Left lung (tissue), 10 donors: ENCODE data around the gene PHYHIPL. TPM values are rescaled to one million over a fixed set of nuclear protein-coding genes. Genes with fewer than 3 reads are reported as not detected.

ENCODE experiments used
- ATAC-seq: fragments of 200-7000 bp; cut with Tn5 transposase; one replicate; pipeline ENCODE4 v1.9.1; 2020; ENCODE audit warnings: moderate library complexity
- DNase-seq, 4 donors: peaks; one replicate each; pipeline ENCODE4 v3.0.0-alpha.2; 2013 to 2020
- H3K27ac ChIP-seq, 2 donors: fragments of 200-600 bp; sonication (generic) in 1 of 2; one replicate each; pipeline versions ENCODE4 v1.5.0 to v1.8.0; 2020 to 2021
- H3K27me3 ChIP-seq, 2 donors: fragments of 200-600 bp; sonication (generic) in 1 of 2; one replicate each; pipeline versions ENCODE4 v1.5.0 to v1.8.0; 2020 to 2021
- H3K36me3 ChIP-seq, 2 donors: fragments of 200-600 bp; sonication (generic) in 1 of 2; one replicate each; pipeline versions ENCODE4 v1.5.0 to v1.8.0; 2020 to 2021
- H3K4me1 ChIP-seq, 2 donors: fragments of 200-600 bp; one replicate each; pipeline ENCODE4 v1.8.0; 2021
- H3K4me3 ChIP-seq, 2 donors: fragments of 200-600 bp; sonication (generic) in 1 of 2; one replicate each; pipeline versions ENCODE4 v1.5.0 to v1.8.0; 2020 to 2021; ENCODE audit warnings: mild to moderate bottlenecking in 1 of 2
- H3K9me3 ChIP-seq, 2 donors: fragments of 200-600 bp; sonication (generic) in 1 of 2; one replicate each; pipeline versions ENCODE4 v1.5.0 to v1.8.0; 2020 to 2021
- CTCF ChIP-seq, 2 donors: fragments of 200-600 bp; sonication (generic) in 1 of 2; IDR thresholded peaks; one replicate each; pipeline versions ENCODE4 v1.5.0 to v1.8.0; 2021; ENCODE audit warnings: antibody characterized with exemption in 2 of 2
- intact Hi-C, 2 donors: fragments of 100-400 bp; cut with DNase I; formaldehyde crosslinking; loops; one replicate each; pipeline versions ENCODE4 v1.11.2 to v1.14.2; 2022
- polyA plus RNA-seq, 6 donors: library from polyadenylated mRNA; unstranded; fragments of 120-200 nt; gene quantifications; one replicate each; pipeline ENCODE4 v1.2.1, GENCODE V29; 2013; ENCODE audit not compliant: insufficient read length in 6 of 6
- total RNA-seq, 2 donors: library from RNA; stranded (reverse); fragmentation: NEBNext Ultra II Directional; extraction: Animal tissue kit (Norgen Biotek cat#: 25700); gene quantifications; one replicate each; pipeline ENCODE4 v1.2.1, GENCODE V29; 2021
- donor health status: DM: no; HTN: yes; CAD: no.
- donor health status: DM: no; HTN: no; CAD: no.

The PHYHIPL gene
- total and polyA plus RNA-seq, 8 donors = 0.50 to 1.1 (median 0.68) TPM; not detected in 2

- no peaks in the 10 kb centered on the region for H3K4me1 ChIP-seq
- intact Hi-C loops = no loop called here
- H3K27me3 ChIP-seq = no peaks in the 10 kb centered on the region
- no peaks in the 10 kb centered on the region for H3K9me3 ChIP-seq
- DNase-seq = no peak
- no peak overlapping the region for H3K4me3 ChIP-seq
- no peak for TF ChIP-seq CTCF (IDR thresholded peaks at IDR 0.05)
- ATAC-seq = no peak
- H3K36me3 ChIP-seq = no peaks in the 10 kb centered on the region
- no peak overlapping the region for H3K27ac ChIP-seq
Observed at GRCh38 chr10:59131666-59132065, 44.8 kb upstream of the PHYHIPL start.

- no peak for TF ChIP-seq CTCF (IDR thresholded peaks at IDR 0.05)
- intact Hi-C loops = no loop called here
- Histone ChIP-seq H3K27ac (no peak overlapping the region), H3K9me3 (no peaks in the 10 kb centered on the region), H3K27me3 (no peaks in the 10 kb centered on the region), H3K4me1 (no peaks in the 10 kb centered on the region), H3K36me3 (no peaks in the 10 kb centered on the region), H3K4me3 (no peak overlapping the region)
- DNase-seq (no peak), ATAC-seq (no peak)
Observed at GRCh38 chr10:59133841-59134593, 42.4 kb upstream of the PHYHIPL start.

DNA sequence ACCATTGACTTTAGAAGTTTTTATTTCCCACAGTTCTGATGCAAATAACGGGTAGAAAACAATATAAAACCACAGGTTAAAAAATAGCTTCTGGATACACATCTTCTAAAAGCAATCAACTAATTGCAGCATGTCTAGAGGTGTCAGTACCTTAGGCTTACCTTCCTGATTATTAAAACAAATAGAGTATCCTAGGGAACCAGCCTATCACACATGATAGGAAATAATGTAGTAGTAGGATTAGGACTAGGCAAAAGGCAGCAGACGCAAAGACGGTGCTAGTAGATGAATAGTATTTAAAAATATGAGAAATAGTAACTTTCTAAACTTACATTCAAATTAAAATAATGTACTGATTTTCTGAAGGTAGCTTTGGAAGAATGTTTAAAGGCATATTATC lies 41.7 kb upstream of the PHYHIPL start:
- DNase-seq (no peak), ATAC-seq (no peak)
- TF ChIP-seq CTCF (IDR thresholded peaks at IDR 0.05) = no peak
- Histone ChIP-seq H3K27me3 (no peaks in the 10 kb centered on the region), H3K36me3 (no peaks in the 10 kb centered on the region), H3K4me1 (no peaks in the 10 kb centered on the region), H3K9me3 (no peaks in the 10 kb centered on the region), H3K27ac (no peak overlapping the region), H3K4me3 (no peak overlapping the region)
- intact Hi-C loops = no loop called here

DNA sequence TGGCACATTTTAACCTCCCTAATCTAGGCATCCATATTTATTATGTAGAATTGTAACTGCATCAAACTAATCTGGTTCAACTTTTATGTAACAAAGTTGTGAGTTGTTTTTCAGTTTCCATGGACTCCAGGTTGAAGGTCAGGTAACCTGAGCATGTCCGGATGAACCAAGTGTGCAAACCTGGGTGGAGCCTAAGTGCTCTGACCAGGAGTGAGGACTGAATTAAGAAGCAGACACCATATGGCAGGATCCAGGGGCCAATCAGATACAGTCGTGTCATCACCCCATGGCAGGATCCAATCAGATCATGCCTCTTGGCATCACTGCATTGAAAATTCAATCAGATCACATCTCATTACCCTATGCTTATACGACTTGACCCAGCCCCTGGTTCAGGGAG lies 41.2 kb upstream of the PHYHIPL start:
- no peaks in the 10 kb centered on the region for H3K36me3 ChIP-seq
- H3K4me1 ChIP-seq = no peaks in the 10 kb centered on the region
- DNase-seq (no peak), ATAC-seq (no peak)
- no peaks in the 10 kb centered on the region for H3K9me3 ChIP-seq
- no peaks in the 10 kb centered on the region for H3K27me3 ChIP-seq
- intact Hi-C loops = no loop called here
- H3K27ac ChIP-seq = no peak overlapping the region
- no peak for TF ChIP-seq CTCF (IDR thresholded peaks at IDR 0.05)
- H3K4me3 ChIP-seq = no peak overlapping the region

GRCh38 chr10:59138052-59138451 lies 38.4 kb upstream of the PHYHIPL start:
- no peak for ATAC-seq
- Histone ChIP-seq H3K36me3 (no peaks in the 10 kb centered on the region), H3K4me3 (no peak overlapping the region), H3K9me3 (no peaks in the 10 kb centered on the region), H3K27ac (no peak overlapping the region), H3K4me1 (no peaks in the 10 kb centered on the region), H3K27me3 (no peaks in the 10 kb centered on the region)
- DNase-seq = peak in 1 of 4 donors; percentile 69
- TF ChIP-seq CTCF (IDR thresholded peaks at IDR 0.05) = no peak
- intact Hi-C loops = no loop called here
